CD14-positive monocyte (primary cell): ENCODE measurements around the gene KHDRBS2. TPM values are rescaled to one million over a fixed set of nuclear protein-coding genes. Genes with fewer than 3 reads are reported as not detected.

Experiments
- DNase-seq, 3 donors: peaks; one replicate each; pipeline ENCODE4 v3.0.0-alpha.2; 2011 to 2022
- H2AFZ ChIP-seq: 2 replicates; pipeline ENCODE4 v1.6.0; 2012; ENCODE audit warnings: mild to moderate bottlenecking, low read depth, low read length, inconsistent platforms; ENCODE audit not compliant: insufficient read depth, poor library complexity, severe bottlenecking
- H3K27ac ChIP-seq, 2 donors: 1 replicate in 1 of 2; 2 replicates in 1 of 2; pipeline ENCODE4 v1.5.1; 2012 to 2013; ENCODE audit warnings: low read length in 2 of 2, control low read depth in 1 of 2, inconsistent platforms in 1 of 2, low read depth in 1 of 2, mild to moderate bottlenecking in 1 of 2
- H3K27me3 ChIP-seq, 2 donors: one replicate each; pipeline versions ENCODE4 v1.6.0 to v1.6.1; 2011 to 2013; ENCODE audit warnings: low read length in 2 of 2; ENCODE audit not compliant: control insufficient read depth in 2 of 2, insufficient read depth in 2 of 2
- H3K36me3 ChIP-seq, 2 donors: replicated peaks in 1 of 2; 1 replicate in 1 of 2; 2 replicates in 1 of 2; pipeline versions ENCODE4 v1.5.1 to v1.6.1; 2012 to 2013; ENCODE audit warnings: low read length in 2 of 2, control low read depth in 1 of 2, inconsistent platforms in 1 of 2, mild to moderate bottlenecking in 1 of 2; ENCODE audit not compliant: insufficient read depth in 2 of 2, control insufficient read depth in 1 of 2
- H3K4me1 ChIP-seq, 2 donors: 1 replicate in 1 of 2; 2 replicates in 1 of 2; pipeline versions ENCODE4 v1.5.1 to v1.6.1; 2012 to 2013; ENCODE audit warnings: low read length in 2 of 2, control low read depth in 1 of 2, inconsistent platforms in 1 of 2, mild to moderate bottlenecking in 1 of 2, moderate library complexity in 1 of 2; ENCODE audit not compliant: insufficient read depth in 2 of 2, control insufficient read depth in 1 of 2
- H3K4me2 ChIP-seq: replicated peaks from 2 replicates; pipeline ENCODE3; 2012; ENCODE audit warnings: low read length, moderate library complexity, mild to moderate bottlenecking; ENCODE audit not compliant: poor library complexity, severe bottlenecking; ENCODE audit errors: extremely low read depth
- H3K4me3 ChIP-seq, 3 experiments: fragments of 200-600 bp in 1 of 3; sonication (generic) in 1 of 3; replicated peaks in 1 of 3; 1 replicate in 2 of 3; 2 replicates in 1 of 3; pipeline ENCODE4 v1.5.1; 2011 to 2013; ENCODE audit warnings: low read length in 3 of 3, mild to moderate bottlenecking in 3 of 3, control low read depth in 2 of 3, low read depth in 2 of 3, inconsistent platforms in 1 of 3, moderate library complexity in 1 of 3
- H3K79me2 ChIP-seq: 2 replicates; pipeline ENCODE4 v1.6.0; 2012; ENCODE audit warnings: mild to moderate bottlenecking, control low read depth, inconsistent platforms, low read length, moderate library complexity; ENCODE audit not compliant: insufficient read depth
- H3K9ac ChIP-seq: 2 replicates; pipeline ENCODE4 v1.6.0; 2017; ENCODE audit warnings: low read length, mild to moderate bottlenecking; ENCODE audit not compliant: insufficient read depth, poor library complexity, severe bottlenecking
- H3K9me3 ChIP-seq, 2 donors: replicated peaks in 1 of 2; 1 replicate in 1 of 2; 2 replicates in 1 of 2; pipeline versions ENCODE4 v1.5.1 to v1.6.1; 2012 to 2013; ENCODE audit warnings: low read length in 2 of 2, control low read depth in 1 of 2; ENCODE audit not compliant: control insufficient read depth in 1 of 2, insufficient read depth in 1 of 2
- H4K20me1 ChIP-seq: 2 replicates; pipeline ENCODE4 v1.6.0; 2012; ENCODE audit warnings: mild to moderate bottlenecking, low read length, control low read depth, moderate library complexity; ENCODE audit not compliant: insufficient read depth
- H3K27ac Mint-ChIP-seq, 7 donors: one replicate each; pipeline ENCODE4 v1.8.0; 2020; ENCODE audit warnings: mild to moderate bottlenecking in 7 of 7, mixed read lengths in 7 of 7, moderate library complexity in 6 of 7, inconsistent platforms in 2 of 7
- H3K27me3 Mint-ChIP-seq, 3 donors: one replicate each; pipeline ENCODE4 v1.8.0; 2021 to 2022; ENCODE audit warnings: low read depth in 3 of 3, mild to moderate bottlenecking in 3 of 3, mixed read lengths in 3 of 3, moderate library complexity in 3 of 3, inconsistent platforms in 1 of 3
- H3K36me3 Mint-ChIP-seq, 2 donors: one replicate each; pipeline ENCODE4 v1.8.0; 2020; ENCODE audit warnings: mixed read lengths in 2 of 2, inconsistent platforms in 1 of 2, mild to moderate bottlenecking in 1 of 2
- H3K4me1 Mint-ChIP-seq: one replicate; pipeline ENCODE4 v1.8.0; 2020; ENCODE audit warnings: mild to moderate bottlenecking, mixed read lengths
- H3K4me3 Mint-ChIP-seq, 2 donors: one replicate each; pipeline ENCODE4 v1.8.0; 2020; ENCODE audit warnings: mild to moderate bottlenecking in 2 of 2, mixed read lengths in 2 of 2, moderate library complexity in 1 of 2
- H3K9me3 Mint-ChIP-seq, 7 donors: one replicate each; pipeline ENCODE4 v1.8.0; 2020 to 2022; ENCODE audit warnings: mixed read lengths in 7 of 7, mild to moderate bottlenecking in 6 of 7, moderate library complexity in 6 of 7, inconsistent platforms in 2 of 7
- WGBS: methylation state at CpG from one replicate; pipeline ENCODE4 v1.1.5; 2013; ENCODE audit warnings: missing lambda C conversion rate; ENCODE audit not compliant: insufficient coverage; 5-methylcytosine and 5-hydroxymethylcytosine counted together
- intact Hi-C, 2 donors: fragments of 100-400 bp; cut with micrococcal nuclease; formaldehyde crosslinking; loops; one replicate each; pipeline versions ENCODE4 v1.15.0 to v1.15.1; 2023
- polyA plus RNA-seq, 3 donors: library from polyadenylated mRNA; depleted of rRNA in 1 of 3; unstranded in 2 of 3; stranded (reverse) in 1 of 3; fragments of 300-500 nt in 2 of 3; fragments of >200 nt in 1 of 3; fragmentation: Illumina TruSeq in 2 of 3; gene quantifications; 1 replicate in 2 of 3; 2 replicates in 1 of 3; pipeline ENCODE4 v1.2.3, GENCODE V29; 2012 to 2021
- TF ChIP-seq, protein P1 (sequence below): fragments of 200-600 bp; IDR thresholded peaks from one replicate; pipeline ENCODE4 v1.8.0; 2022; ENCODE audit warnings: antibody characterized with exemption, mild to moderate bottlenecking

Gene KHDRBS2
- polyA plus RNA-seq, 3 donors = 0.09 to 0.57 (median 0.14) TPM

GRCh38 chr6:62298745-62299392 lies 12.8 kb upstream of the KHDRBS2 start:
- DNase-seq = peak; percentile 37 to 61 (median 50)
- H3K27me3 ChIP-seq = no peaks in the 10 kb centered on the region
- intact Hi-C loops = no loop called here
- H3K27ac ChIP-seq = peak overlapping the region in 1 of 2 donors; percentile 39
- H4K20me1 ChIP-seq = no peaks in the 10 kb centered on the region
- Mint-ChIP-seq H3K27me3 (peaks cover 0 to 1% (median 0%) of the 10 kb centered on the region in 3 donors), H3K36me3 (peaks cover 0 to 7% of the 10 kb centered on the region in 2 donors), H3K27ac (peak overlapping the region in 2 of 7 donors; percentile 40 to 50), H3K9me3 (peaks cover 8 to 23% (median 15%) of the 10 kb centered on the region in 7 donors), H3K4me3 (peak overlapping the region in 1 of 2 donors; percentile 52), H3K4me1 (peaks cover 12% of the 10 kb centered on the region)
- peaks cover 6 to 11% of the 10 kb centered on the region in 2 donors for H3K9me3 ChIP-seq
- H3K9ac ChIP-seq = no peak overlapping the region
- peak overlapping the region in 1 of 3 experiments; percentile 53 for H3K4me3 ChIP-seq
- peak overlapping the region; percentile 38 for H3K4me2 ChIP-seq
- no peaks in the 10 kb centered on the region for H3K79me2 ChIP-seq
- H3K4me1 ChIP-seq = peaks cover 11 to 20% of the 10 kb centered on the region in 2 donors
- WGBS = no CpG with 5 or more reads among the region's 3 CpGs
- no peaks in the 10 kb centered on the region for H3K36me3 ChIP-seq
- H2AFZ ChIP-seq = no peak overlapping the region
- TF ChIP-seq, protein P1, sequence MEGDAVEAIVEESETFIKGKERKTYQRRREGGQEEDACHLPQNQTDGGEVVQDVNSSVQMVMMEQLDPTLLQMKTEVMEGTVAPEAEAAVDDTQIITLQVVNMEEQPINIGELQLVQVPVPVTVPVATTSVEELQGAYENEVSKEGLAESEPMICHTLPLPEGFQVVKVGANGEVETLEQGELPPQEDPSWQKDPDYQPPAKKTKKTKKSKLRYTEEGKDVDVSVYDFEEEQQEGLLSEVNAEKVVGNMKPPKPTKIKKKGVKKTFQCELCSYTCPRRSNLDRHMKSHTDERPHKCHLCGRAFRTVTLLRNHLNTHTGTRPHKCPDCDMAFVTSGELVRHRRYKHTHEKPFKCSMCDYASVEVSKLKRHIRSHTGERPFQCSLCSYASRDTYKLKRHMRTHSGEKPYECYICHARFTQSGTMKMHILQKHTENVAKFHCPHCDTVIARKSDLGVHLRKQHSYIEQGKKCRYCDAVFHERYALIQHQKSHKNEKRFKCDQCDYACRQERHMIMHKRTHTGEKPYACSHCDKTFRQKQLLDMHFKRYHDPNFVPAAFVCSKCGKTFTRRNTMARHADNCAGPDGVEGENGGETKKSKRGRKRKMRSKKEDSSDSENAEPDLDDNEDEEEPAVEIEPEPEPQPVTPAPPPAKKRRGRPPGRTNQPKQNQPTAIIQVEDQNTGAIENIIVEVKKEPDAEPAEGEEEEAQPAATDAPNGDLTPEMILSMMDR = no peak

DNA sequence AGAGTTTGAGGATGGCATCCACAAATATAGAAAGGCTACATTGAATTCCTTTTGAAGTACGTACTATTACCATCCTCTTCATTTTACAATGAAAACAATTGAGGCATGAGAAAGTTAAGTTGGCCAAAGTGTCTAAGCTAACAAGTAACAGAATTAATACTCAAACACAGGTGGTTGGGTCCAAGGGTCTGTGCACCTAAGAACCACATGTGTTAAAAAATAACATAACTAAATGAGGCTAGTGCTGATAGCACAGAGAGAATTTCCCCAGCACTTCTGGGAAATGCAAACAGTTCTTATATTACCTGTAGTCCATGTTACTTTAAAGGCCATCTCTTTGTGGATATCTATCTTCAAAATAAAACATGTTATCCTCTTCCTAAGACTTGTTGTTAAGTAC lies 10.5 kb upstream of the KHDRBS2 start:
- peaks cover 12% of the 10 kb centered on the region for H3K4me1 Mint-ChIP-seq
- no peak overlapping the region for H2AFZ ChIP-seq
- no peak for DNase-seq
- H4K20me1 ChIP-seq = no peaks in the 10 kb centered on the region
- no peaks in the 10 kb centered on the region for H3K27me3 Mint-ChIP-seq
- H3K79me2 ChIP-seq = no peaks in the 10 kb centered on the region
- WGBS = no CpG with 5 or more reads among the region's 1 CpG
- no peak overlapping the region for H3K27ac ChIP-seq
- intact Hi-C loops = no loop called here
- TF ChIP-seq, protein P1 = no peak
- no peak overlapping the region for H3K4me3 Mint-ChIP-seq
- peaks cover 0 to 7% of the 10 kb centered on the region in 2 donors for H3K36me3 Mint-ChIP-seq
- H3K36me3 ChIP-seq = no peaks in the 10 kb centered on the region
- H3K4me2 ChIP-seq = no peak overlapping the region
- peaks cover 11 to 20% of the 10 kb centered on the region in 2 donors for H3K4me1 ChIP-seq
- no peak overlapping the region for H3K4me3 ChIP-seq
- H3K27ac Mint-ChIP-seq = no peak overlapping the region
- no peaks in the 10 kb centered on the region for H3K27me3 ChIP-seq
- peaks cover 8 to 25% (median 15%) of the 10 kb centered on the region in 7 donors for H3K9me3 Mint-ChIP-seq
- H3K9me3 ChIP-seq = peaks cover 6 to 11% of the 10 kb centered on the region in 2 donors
- H3K9ac ChIP-seq = no peak overlapping the region
